GM18502 (cell line): Measurements from ENCODE around the gene TNFRSF19.

Experiments used
- ATAC-seq: cut with Tn5 transposase; IDR thresholded peaks from one replicate; pipeline ENCODE4 v1.9.1; 2021; ENCODE audit warnings: mild to moderate bottlenecking; ENCODE audit not compliant: unreplicated experiment, poor library complexity

TNFRSF19 gene

GRCh38 chr13:23651439-23651838, 81.2 kb downstream of the TNFRSF19 start:
- no peak for ATAC-seq

GRCh38 chr13:23651887-23652286, 81.7 kb downstream of the TNFRSF19 start:
- ATAC-seq, result no peak

GRCh38 chr13:23652909-23653726, 82.9 kb downstream of the TNFRSF19 start:
- no peak for ATAC-seq

- ATAC-seq, result no peak
Observed at GRCh38 chr13:23654111-23655110, 84.2 kb downstream of the TNFRSF19 start.

- no peak for ATAC-seq
Observed at GRCh38 chr13:23655321-23655720, 85.1 kb downstream of the TNFRSF19 start.

GRCh38 chr13:23656637-23657371, 86.6 kb downstream of the TNFRSF19 start:
- no peak for ATAC-seq

GRCh38 chr13:23658929-23659541, 88.8 kb downstream of the TNFRSF19 start:
- ATAC-seq, result no peak

GRCh38 chr13:23660249-23660648, 90.0 kb downstream of the TNFRSF19 start:
- no peak for ATAC-seq

- no peak for ATAC-seq
Observed at GRCh38 chr13:23666582-23666981, 96.4 kb downstream of the TNFRSF19 start.

- ATAC-seq, result no peak
Observed at GRCh38 chr13:23667750-23668149, 97.5 kb downstream of the TNFRSF19 start.

- no peak for ATAC-seq
Observed at GRCh38 chr13:23668562-23668961, 98.3 kb downstream of the TNFRSF19 start.

- no peak for ATAC-seq
Observed at GRCh38 chr13:23670793-23671192, 100.6 kb downstream of the TNFRSF19 start.

GRCh38 chr13:23671377-23671776, 101.2 kb downstream of the TNFRSF19 start:
- ATAC-seq, result no peak

GRCh38 chr13:23671897-23672296, 101.7 kb downstream of the TNFRSF19 start:
- ATAC-seq, result no peak

- no peak for ATAC-seq
Observed at GRCh38 chr13:23672616-23673015, 102.4 kb downstream of the TNFRSF19 start.

GRCh38 chr13:23673354-23673753, 103.1 kb downstream of the TNFRSF19 start:
- ATAC-seq, result no peak

GRCh38 chr13:23673867-23674605, 103.8 kb downstream of the TNFRSF19 start:
- no peak for ATAC-seq

- ATAC-seq, result no peak
Observed at GRCh38 chr13:23674795-23675640, 104.8 kb downstream of the TNFRSF19 start.
